Endodermal cell (in vitro differentiated cells): ENCODE data around the gene RSF1. TPM values are rescaled to one million over a fixed set of nuclear protein-coding genes. Genes with fewer than 3 reads are reported as not detected.

Experiments used
- DNase-seq: peaks from one replicate; pipeline ENCODE4 v3.0.0-alpha.2; 2017
- H3K27ac ChIP-seq: 2 replicates; pipeline ENCODE4 v1.5.1; 2013; ENCODE audit warnings: mild to moderate bottlenecking, low read depth, low read length, moderate library complexity
- H3K27me3 ChIP-seq: 2 replicates; pipeline ENCODE4 v1.6.1; 2013; ENCODE audit warnings: mild to moderate bottlenecking, low read length, moderate library complexity; ENCODE audit not compliant: insufficient read depth, control insufficient read depth, poor library complexity, severe bottlenecking
- H3K36me3 ChIP-seq: 2 replicates; pipeline ENCODE4 v1.7.0; 2013; ENCODE audit warnings: mild to moderate bottlenecking, low read length, moderate library complexity; ENCODE audit not compliant: control insufficient read depth, insufficient read depth
- H3K4me1 ChIP-seq: one replicate; pipeline ENCODE4 v1.7.0; 2013; ENCODE audit warnings: low read length; ENCODE audit not compliant: control insufficient read depth, insufficient read depth
- H3K4me3 ChIP-seq: 2 replicates; pipeline ENCODE4 v1.5.1; 2013; ENCODE audit warnings: mild to moderate bottlenecking, low read length, moderate library complexity
- H3K9ac ChIP-seq: 2 replicates; pipeline ENCODE4 v1.6.1; 2013; ENCODE audit warnings: mild to moderate bottlenecking, low read length, moderate library complexity; ENCODE audit not compliant: poor library complexity, severe bottlenecking; ENCODE audit errors: extremely low read depth
- H3K9me3 ChIP-seq: 2 replicates; pipeline ENCODE4 v1.6.1; 2013; ENCODE audit warnings: mild to moderate bottlenecking, low read length, moderate library complexity; ENCODE audit not compliant: control insufficient read depth
- H3K27ac Mint-ChIP-seq: 2 replicates; pipeline ENCODE4 v1.8.0; 2020; ENCODE audit warnings: mixed read lengths
- H3K27me3 Mint-ChIP-seq: 2 replicates; pipeline ENCODE4 v1.8.0; 2021; ENCODE audit warnings: mild to moderate bottlenecking, mixed read lengths; ENCODE audit not compliant: insufficient read depth
- H3K36me3 Mint-ChIP-seq: 2 replicates; pipeline ENCODE4 v1.8.0; 2020; ENCODE audit warnings: low read depth, mixed read lengths
- H3K4me1 Mint-ChIP-seq: 2 replicates; pipeline ENCODE4 v1.8.0; 2020; ENCODE audit warnings: mixed read lengths
- H3K4me3 Mint-ChIP-seq: 2 replicates; pipeline ENCODE4 v1.8.0; 2020; ENCODE audit warnings: mild to moderate bottlenecking, moderate library complexity, mixed read lengths
- H3K9me3 Mint-ChIP-seq: 2 replicates; pipeline ENCODE4 v1.8.0; 2020; ENCODE audit warnings: mild to moderate bottlenecking, mixed read lengths
- WGBS, 2 experiments: methylation state at CpG; one replicate each; pipeline versions ENCODE4 v1.1.5 to v1.1.7; 2013; ENCODE audit warnings: missing lambda C conversion rate in 2 of 2, mixed read lengths in 1 of 2; ENCODE audit not compliant: insufficient coverage in 1 of 2, insufficient read length in 1 of 2; 5-methylcytosine and 5-hydroxymethylcytosine counted together
- total RNA-seq, 2 donors: library from RNA; stranded (reverse); fragmentation: NEBNext Ultra II Directional in 1 of 2; extraction: Animal tissue kit (Norgen Biotek cat#: 25700) in 1 of 2; gene quantifications; 2 replicates in 1 of 2; 3 replicates in 1 of 2; pipeline ENCODE4 v1.2.1, GENCODE V29; 2021
- TF ChIP-seq, protein P1 (sequence below): fragments of 200-600 bp; sonication (generic); conservative IDR thresholded peaks from 2 replicates; pipeline ENCODE4 v1.5.0; 2021; ENCODE audit warnings: antibody characterized with exemption, mild to moderate bottlenecking

The RSF1 gene
- total RNA-seq, 2 donors from 2014 or later, result 69.3 to 71.0 TPM

GRCh38 chr11:77705195-77705875, 115.2 kb downstream of the RSF1 start:
- no peaks in the 10 kb centered on the region for H3K27me3 ChIP-seq
- H3K36me3 ChIP-seq, result peaks cover 36% of the 10 kb centered on the region
- H3K27ac ChIP-seq, result no peak overlapping the region
- H3K4me3 ChIP-seq, result no peak overlapping the region
- TF ChIP-seq, protein P1, sequence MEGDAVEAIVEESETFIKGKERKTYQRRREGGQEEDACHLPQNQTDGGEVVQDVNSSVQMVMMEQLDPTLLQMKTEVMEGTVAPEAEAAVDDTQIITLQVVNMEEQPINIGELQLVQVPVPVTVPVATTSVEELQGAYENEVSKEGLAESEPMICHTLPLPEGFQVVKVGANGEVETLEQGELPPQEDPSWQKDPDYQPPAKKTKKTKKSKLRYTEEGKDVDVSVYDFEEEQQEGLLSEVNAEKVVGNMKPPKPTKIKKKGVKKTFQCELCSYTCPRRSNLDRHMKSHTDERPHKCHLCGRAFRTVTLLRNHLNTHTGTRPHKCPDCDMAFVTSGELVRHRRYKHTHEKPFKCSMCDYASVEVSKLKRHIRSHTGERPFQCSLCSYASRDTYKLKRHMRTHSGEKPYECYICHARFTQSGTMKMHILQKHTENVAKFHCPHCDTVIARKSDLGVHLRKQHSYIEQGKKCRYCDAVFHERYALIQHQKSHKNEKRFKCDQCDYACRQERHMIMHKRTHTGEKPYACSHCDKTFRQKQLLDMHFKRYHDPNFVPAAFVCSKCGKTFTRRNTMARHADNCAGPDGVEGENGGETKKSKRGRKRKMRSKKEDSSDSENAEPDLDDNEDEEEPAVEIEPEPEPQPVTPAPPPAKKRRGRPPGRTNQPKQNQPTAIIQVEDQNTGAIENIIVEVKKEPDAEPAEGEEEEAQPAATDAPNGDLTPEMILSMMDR, result no peak
- no peak overlapping the region for H3K9ac ChIP-seq
- Mint-ChIP-seq H3K4me1 (no peaks in the 10 kb centered on the region), H3K36me3 (peaks cover 32% of the 10 kb centered on the region), H3K9me3 (no peaks in the 10 kb centered on the region), H3K27ac (no peak overlapping the region), H3K4me3 (no peak overlapping the region), H3K27me3 (no peaks in the 10 kb centered on the region)
- 86 to 91% methylated on average over 1 to 4 of the region's 4 CpGs for WGBS, 2 experiments
- DNase-seq, result no peak
- H3K4me1 ChIP-seq, result no peaks in the 10 kb centered on the region
- no peaks in the 10 kb centered on the region for H3K9me3 ChIP-seq

- Mint-ChIP-seq H3K36me3 (peaks cover 37% of the 10 kb centered on the region), H3K4me3 (no peak overlapping the region)
Measured at GRCh38 chr11:77704029-77704428, 116.5 kb downstream of the RSF1 start.

DNA sequence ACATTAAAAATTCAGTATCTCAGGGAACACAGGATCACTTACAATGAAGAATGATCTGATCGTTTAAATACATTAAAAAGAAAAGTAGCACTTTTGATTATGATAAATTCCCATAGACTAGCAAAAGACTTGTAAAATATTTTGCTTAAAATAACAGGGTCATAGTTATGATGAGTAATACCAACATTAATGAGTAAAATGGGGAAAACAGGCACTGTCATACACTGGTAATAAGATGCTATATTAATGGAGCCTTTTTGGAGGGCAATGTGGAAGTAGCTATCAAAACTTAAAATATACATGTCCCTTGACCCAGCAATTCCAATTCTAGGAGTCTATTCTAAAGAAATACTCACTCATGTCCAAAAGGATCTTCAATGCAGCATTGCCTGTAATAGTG, 121.1 kb downstream of the RSF1 start:
- WGBS, 2 experiments, result 100% methylated on average over 1 of the region's 1 CpG; no CpG with 5 or more reads in 1 of the 2 experiments
- no peaks in the 10 kb centered on the region for H3K4me1 Mint-ChIP-seq
- no peak overlapping the region for H3K27ac Mint-ChIP-seq
- H3K27me3 Mint-ChIP-seq, result no peaks in the 10 kb centered on the region
- TF ChIP-seq, protein P1, result no peak
- no peak for DNase-seq
- peaks cover 70% of the 10 kb centered on the region for H3K36me3 ChIP-seq
- no peak overlapping the region for H3K27ac ChIP-seq
- H3K4me3 Mint-ChIP-seq, result no peak overlapping the region
- no peaks in the 10 kb centered on the region for H3K9me3 ChIP-seq
- H3K4me3 ChIP-seq, result no peak overlapping the region
- H3K27me3 ChIP-seq, result no peaks in the 10 kb centered on the region
- H3K9me3 Mint-ChIP-seq, result no peaks in the 10 kb centered on the region
- no peak overlapping the region for H3K9ac ChIP-seq
- no peaks in the 10 kb centered on the region for H3K4me1 ChIP-seq
- H3K36me3 Mint-ChIP-seq, result peaks cover 58% of the 10 kb centered on the region

More at GRCh38 chr11:77704029-77704428, 116.5 kb downstream of the RSF1 start:
- H3K27me3 ChIP-seq, result no peaks in the 10 kb centered on the region
- H3K4me3 ChIP-seq, result no peak overlapping the region
- peak overlapping the region; percentile 30 for H3K27ac Mint-ChIP-seq
- no peak for DNase-seq
- H3K4me1 Mint-ChIP-seq, result no peaks in the 10 kb centered on the region
- H3K4me1 ChIP-seq, result no peaks in the 10 kb centered on the region
- no peak overlapping the region for H3K9ac ChIP-seq
- H3K9me3 Mint-ChIP-seq, result no peaks in the 10 kb centered on the region
- no peaks in the 10 kb centered on the region for H3K27me3 Mint-ChIP-seq
- TF ChIP-seq, protein P1, result no peak
- H3K27ac ChIP-seq, result no peak overlapping the region
- no peaks in the 10 kb centered on the region for H3K9me3 ChIP-seq
- peaks cover 43% of the 10 kb centered on the region for H3K36me3 ChIP-seq
- WGBS, 2 experiments, result 93 to 99% methylated on average over 2 to 3 of the region's 3 CpGs
